ENCODE results near the gene ECSIT. TPM values are rescaled to one million over a fixed set of nuclear protein-coding genes. Genes with fewer than 3 reads are reported as not detected.

The ECSIT gene
- total RNA-seq, 1 experiment from 2014 or later, result 52.8 TPM

DNA sequence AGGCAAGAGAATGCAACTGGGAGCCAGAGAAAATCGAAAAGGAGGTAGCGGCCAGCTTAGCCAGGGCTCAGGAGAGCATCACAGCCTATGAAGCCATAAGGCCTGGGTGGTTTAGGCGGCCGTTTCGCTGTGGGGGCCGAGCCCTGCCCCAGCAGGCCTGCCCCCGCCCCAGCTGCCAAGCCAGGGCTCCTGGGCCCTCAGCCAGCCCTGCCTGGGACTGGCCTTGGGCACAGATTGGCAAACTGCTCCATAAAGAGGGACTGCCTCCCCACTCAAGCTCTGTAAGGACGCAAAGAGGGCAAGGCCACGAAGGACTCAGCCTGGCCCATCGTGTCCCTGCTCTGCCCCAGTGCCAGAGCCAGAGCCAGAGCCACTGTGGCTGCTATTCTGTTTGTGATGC is 33.5 kb downstream of the ECSIT start:
- no peaks in the 10 kb centered on the region for H3K9me2 ChIP-seq (ENCODE audit: insufficient read depth)
- CTCF ChIA-PET, result no interaction called here
- TF ChIP-seq JUND (IDR thresholded peaks at IDR 0.05), result no peak
- TF ChIP-seq, protein P1, sequence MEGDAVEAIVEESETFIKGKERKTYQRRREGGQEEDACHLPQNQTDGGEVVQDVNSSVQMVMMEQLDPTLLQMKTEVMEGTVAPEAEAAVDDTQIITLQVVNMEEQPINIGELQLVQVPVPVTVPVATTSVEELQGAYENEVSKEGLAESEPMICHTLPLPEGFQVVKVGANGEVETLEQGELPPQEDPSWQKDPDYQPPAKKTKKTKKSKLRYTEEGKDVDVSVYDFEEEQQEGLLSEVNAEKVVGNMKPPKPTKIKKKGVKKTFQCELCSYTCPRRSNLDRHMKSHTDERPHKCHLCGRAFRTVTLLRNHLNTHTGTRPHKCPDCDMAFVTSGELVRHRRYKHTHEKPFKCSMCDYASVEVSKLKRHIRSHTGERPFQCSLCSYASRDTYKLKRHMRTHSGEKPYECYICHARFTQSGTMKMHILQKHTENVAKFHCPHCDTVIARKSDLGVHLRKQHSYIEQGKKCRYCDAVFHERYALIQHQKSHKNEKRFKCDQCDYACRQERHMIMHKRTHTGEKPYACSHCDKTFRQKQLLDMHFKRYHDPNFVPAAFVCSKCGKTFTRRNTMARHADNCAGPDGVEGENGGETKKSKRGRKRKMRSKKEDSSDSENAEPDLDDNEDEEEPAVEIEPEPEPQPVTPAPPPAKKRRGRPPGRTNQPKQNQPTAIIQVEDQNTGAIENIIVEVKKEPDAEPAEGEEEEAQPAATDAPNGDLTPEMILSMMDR (IDR thresholded peaks at IDR 0.05 in 2 of 3, conservative IDR thresholded peaks at IDR 0.05 in 1 of 3; ENCODE audit: borderline replicate concordance in 1 of 3, insufficient read depth in 1 of 3, low read depth in 2 of 3, low read length in 2 of 3), result no peak
- no peak for TF ChIP-seq ZNF274 (IDR thresholded peaks at IDR 0.05; ENCODE audit: low read depth, low read length)
- no peak for TF ChIP-seq FOSL1 (IDR thresholded peaks at IDR 0.05; ENCODE audit: low read depth)
- peaks cover 4 to 15% of the 10 kb centered on the region in 2 experiments for H3K4me1 ChIP-seq (ENCODE audit: control insufficient read depth in 1 of 2, insufficient read depth in 2 of 2, low read length in 2 of 2)
- no peak overlapping the region for H3K4me2 ChIP-seq (ENCODE audit: low read length)
- H3K9me3 ChIP-seq (ENCODE audit: control insufficient read depth in 1 of 2, insufficient read depth in 1 of 2, low read depth in 1 of 2, low read length in 2 of 2), result no peaks in the 10 kb centered on the region
- ATAC-seq (no peak), DNase-seq (ENCODE audit: low read depth, low spot score) (no peak)
- no peak overlapping the region for H3K9ac ChIP-seq (ENCODE audit: low read length)
- H3K4me3 ChIP-seq (replicated peaks in 1 of 2; ENCODE audit: low read depth in 1 of 2, low read length in 2 of 2), result no peak overlapping the region
- no peak overlapping the region for H2AFZ ChIP-seq (ENCODE audit: low read depth, low read length, poor library complexity, severe bottlenecking)
- H3K36me3 ChIP-seq (ENCODE audit: control insufficient read depth in 1 of 2, insufficient read depth in 2 of 2, low read length in 2 of 2), result peaks cover 0 to 5% of the 10 kb centered on the region in 2 experiments; a peak in 2 of 4 replicates
- no peaks in the 10 kb centered on the region for H3K27me3 ChIP-seq (ENCODE audit: insufficient read depth, low read length)
- no peaks in the 10 kb centered on the region for H3K79me2 ChIP-seq (ENCODE audit: insufficient read depth, low read length)
- POLR2A ChIA-PET, result no interaction called here
- H3K27ac ChIP-seq (ENCODE audit: low read depth, low read length), result no peak overlapping the region
- RAD21 ChIA-PET (ENCODE audit: low non-redundant PET in 1 of 2, low total read pairs in 2 of 2, uncharacterized antibody in 2 of 2, unreplicated experiment in 2 of 2), result interaction anchor here in 1 of 2 experiments (0.6 kb wide), 1 partner anchor 91 kb away, joined by 3 read pairs; no protein-coding TSS in a partner anchor
- intact Hi-C loops (cut with micrococcal nuclease), result no loop called here
- H4K20me1 ChIP-seq (ENCODE audit: insufficient read depth), result no peaks in the 10 kb centered on the region
- no TSS peak for BruUV-seq (replicated peaks)

DNA sequence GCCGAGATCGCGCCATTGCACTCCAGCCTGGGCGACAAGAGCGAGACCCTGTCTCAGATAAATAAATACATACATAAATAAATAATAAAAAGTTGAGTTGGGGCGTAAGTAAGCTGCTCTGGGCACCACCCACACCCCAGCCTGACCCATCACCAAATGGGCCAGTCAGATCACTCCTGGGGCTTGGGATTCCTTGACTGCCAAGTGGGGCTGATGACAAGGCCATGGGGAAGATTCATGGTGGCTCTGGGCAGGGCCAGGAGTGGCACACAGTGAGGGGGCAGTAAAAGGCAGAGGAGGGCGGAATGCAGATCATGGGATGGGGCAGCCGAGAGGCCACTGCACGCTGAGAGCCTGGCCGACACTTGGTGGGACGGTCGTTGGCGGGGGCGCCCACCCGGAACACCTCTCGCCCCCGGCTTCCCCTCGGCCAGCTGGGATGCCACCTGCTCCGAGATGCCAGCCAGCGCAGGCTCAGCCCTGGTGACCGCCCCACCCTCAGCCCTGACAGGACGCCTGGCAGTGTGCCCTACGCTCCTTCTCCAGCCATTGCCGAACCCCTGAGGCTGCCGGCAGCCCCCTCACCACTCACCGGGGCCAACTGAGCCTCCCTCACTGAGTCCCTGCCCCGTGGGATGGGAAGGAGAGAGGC is 34.2 kb downstream of the ECSIT start:
- H3K27ac ChIP-seq (ENCODE audit: low read depth, low read length), result no peak overlapping the region
- DNase-seq (ENCODE audit: low read depth, low spot score) (no peak), ATAC-seq (no peak)
- intact Hi-C loops (cut with micrococcal nuclease), result no loop called here
- H3K4me3 ChIP-seq (replicated peaks in 1 of 2; ENCODE audit: low read depth in 1 of 2, low read length in 2 of 2), result no peak overlapping the region
- peaks cover 0 to 5% of the 10 kb centered on the region in 2 experiments; a peak in 2 of 4 replicates for H3K36me3 ChIP-seq (ENCODE audit: control insufficient read depth in 1 of 2, insufficient read depth in 2 of 2, low read length in 2 of 2)
- no peaks in the 10 kb centered on the region for H3K9me2 ChIP-seq (ENCODE audit: insufficient read depth)
- H3K4me1 ChIP-seq (ENCODE audit: control insufficient read depth in 1 of 2, insufficient read depth in 2 of 2, low read length in 2 of 2), result peaks cover 4 to 15% of the 10 kb centered on the region in 2 experiments
- no peaks in the 10 kb centered on the region for H4K20me1 ChIP-seq (ENCODE audit: insufficient read depth)
- no TSS peak for BruUV-seq (replicated peaks)
- TF ChIP-seq POLR2A (IDR thresholded peaks at IDR 0.05; ENCODE audit: borderline replicate concordance, extremely low read depth, insufficient read depth, insufficient read length) (no peak), SP1 (IDR thresholded peaks at IDR 0.05; ENCODE audit: low read depth) (no peak)
- RAD21 ChIA-PET (ENCODE audit: low non-redundant PET in 1 of 2, low total read pairs in 2 of 2, uncharacterized antibody in 2 of 2, unreplicated experiment in 2 of 2), result no interaction called here
- H2AFZ ChIP-seq (ENCODE audit: low read depth, low read length, poor library complexity, severe bottlenecking), result no peak overlapping the region
- H3K4me2 ChIP-seq (ENCODE audit: low read length), result no peak overlapping the region
- CTCF ChIA-PET, result no interaction called here
- POLR2A ChIA-PET, result no interaction called here
- no peak overlapping the region for H3K9ac ChIP-seq (ENCODE audit: low read length)
- H3K27me3 ChIP-seq (ENCODE audit: insufficient read depth, low read length), result no peaks in the 10 kb centered on the region
- H3K9me3 ChIP-seq (ENCODE audit: control insufficient read depth in 1 of 2, insufficient read depth in 1 of 2, low read depth in 1 of 2, low read length in 2 of 2), result no peaks in the 10 kb centered on the region
- no peaks in the 10 kb centered on the region for H3K79me2 ChIP-seq (ENCODE audit: insufficient read depth, low read length)
